Nephron (organoid): ENCODE measurements around the gene UTS2.

Experiments
- H3K27ac Mint-ChIP-seq, 3 experiments: 2 replicates each; pipeline ENCODE4 v1.8.0; 2020; ENCODE audit warnings: mixed read lengths in 3 of 3, mild to moderate bottlenecking in 2 of 3, moderate library complexity in 1 of 3
- H3K27me3 Mint-ChIP-seq: 2 replicates; pipeline ENCODE4 v1.8.0; 2021; ENCODE audit warnings: low read depth, mild to moderate bottlenecking, moderate library complexity, mixed read lengths
- H3K36me3 Mint-ChIP-seq: 2 replicates; pipeline ENCODE4 v1.8.0; 2020; ENCODE audit warnings: low read depth, mixed read lengths
- H3K4me1 Mint-ChIP-seq: 2 replicates; pipeline ENCODE4 v1.8.0; 2020; ENCODE audit warnings: mixed read lengths
- H3K4me3 Mint-ChIP-seq, 3 experiments: 2 replicates each; pipeline ENCODE4 v1.8.0; 2020; ENCODE audit warnings: mild to moderate bottlenecking in 3 of 3, mixed read lengths in 3 of 3, moderate library complexity in 2 of 3
- H3K9me3 Mint-ChIP-seq: 2 replicates; pipeline ENCODE4 v1.8.0; 2020; ENCODE audit warnings: mixed read lengths
- CTCF ChIP-seq, 3 experiments: fragments of 200-600 bp; sonication (generic); IDR thresholded peaks; one replicate each; pipeline ENCODE4 v1.5.0; 2021; ENCODE audit warnings: antibody characterized with exemption in 3 of 3; ENCODE audit not compliant: unreplicated experiment in 3 of 3

Gene UTS2

GRCh38 chr1:7869136-7869920 is 16.5 kb upstream of the UTS2 start:
- H3K4me1 Mint-ChIP-seq, result no peaks in the 10 kb centered on the region
- H3K4me3 Mint-ChIP-seq, result no peak overlapping the region
- H3K27me3 Mint-ChIP-seq, result peaks cover 6% of the 10 kb centered on the region
- no peaks in the 10 kb centered on the region for H3K36me3 Mint-ChIP-seq
- no peak overlapping the region for H3K27ac Mint-ChIP-seq
- H3K9me3 Mint-ChIP-seq, result no peaks in the 10 kb centered on the region
- no peak for TF ChIP-seq CTCF (IDR thresholded peaks at IDR 0.05; ENCODE audit: unreplicated experiment in 3 of 3)

GRCh38 chr1:7868070-7868780 is 15.4 kb upstream of the UTS2 start:
- H3K27me3 Mint-ChIP-seq, result peaks cover 9% of the 10 kb centered on the region
- no peak overlapping the region for H3K27ac Mint-ChIP-seq
- no peaks in the 10 kb centered on the region for H3K4me1 Mint-ChIP-seq
- TF ChIP-seq CTCF (IDR thresholded peaks at IDR 0.05; ENCODE audit: unreplicated experiment in 3 of 3), result no peak
- H3K36me3 Mint-ChIP-seq, result no peaks in the 10 kb centered on the region
- no peak overlapping the region for H3K4me3 Mint-ChIP-seq
- H3K9me3 Mint-ChIP-seq, result no peaks in the 10 kb centered on the region

GRCh38 chr1:7865978-7866377 is 13.1 kb upstream of the UTS2 start:
- Mint-ChIP-seq H3K9me3 (no peaks in the 10 kb centered on the region), H3K4me3 (no peak overlapping the region), H3K4me1 (no peaks in the 10 kb centered on the region), H3K27ac (no peak overlapping the region), H3K36me3 (no peaks in the 10 kb centered on the region), H3K27me3 (peaks cover 6% of the 10 kb centered on the region)
- TF ChIP-seq CTCF (IDR thresholded peaks at IDR 0.05; ENCODE audit: unreplicated experiment in 3 of 3), result no peak

GRCh38 chr1:7863756-7864328 is 11.0 kb upstream of the UTS2 start:
- Mint-ChIP-seq H3K4me3 (no peak overlapping the region), H3K27me3 (peaks cover 6% of the 10 kb centered on the region), H3K36me3 (no peaks in the 10 kb centered on the region), H3K27ac (no peak overlapping the region), H3K9me3 (no peaks in the 10 kb centered on the region), H3K4me1 (no peaks in the 10 kb centered on the region)
- no peak for TF ChIP-seq CTCF (IDR thresholded peaks at IDR 0.05; ENCODE audit: unreplicated experiment in 3 of 3)

- no peaks in the 10 kb centered on the region for H3K9me3 Mint-ChIP-seq
- H3K4me1 Mint-ChIP-seq, result no peaks in the 10 kb centered on the region
- no peak overlapping the region for H3K4me3 Mint-ChIP-seq
- H3K27ac Mint-ChIP-seq, result no peak overlapping the region
- no peak for TF ChIP-seq CTCF (IDR thresholded peaks at IDR 0.05; ENCODE audit: unreplicated experiment in 3 of 3)
- H3K27me3 Mint-ChIP-seq, result peaks cover 6% of the 10 kb centered on the region
- H3K36me3 Mint-ChIP-seq, result no peaks in the 10 kb centered on the region
Observed at GRCh38 chr1:7862211-7863060, 9.6 kb upstream of the UTS2 start.
